22Rv1 (cell line): ENCODE measurements around the gene VMP1.

Source experiments
- H3K27ac ChIP-seq: fragments of 450-650 bp; 2 replicates; pipeline ENCODE4 v1.5.1; 2017
- CTCF ChIP-seq: fragments of 450-650 bp; IDR thresholded peaks from 2 replicates; pipeline ENCODE4 v1.5.1; 2017; ENCODE audit warnings: mild to moderate bottlenecking
- ZFX ChIP-seq: fragments of 450-650 bp; IDR thresholded peaks from 2 replicates; pipeline ENCODE4 v1.6.1; 2017; ENCODE audit warnings: antibody characterized with exemption, borderline replicate concordance

Gene VMP1

GRCh38 chr17:59766491-59766890 is 59.0 kb downstream of the VMP1 start:
- no peak for TF ChIP-seq CTCF
- no peak overlapping the region for H3K27ac ChIP-seq

- TF ChIP-seq CTCF, result no peak
- no peak for TF ChIP-seq ZFX
- no peak overlapping the region for H3K27ac ChIP-seq
These were observed 59.7 kb downstream of the VMP1 start for GRCh38 chr17:59767176-59767575.

GRCh38 chr17:59769887-59770286 is 62.4 kb downstream of the VMP1 start:
- H3K27ac ChIP-seq, result no peak overlapping the region
- TF ChIP-seq CTCF (no peak), ZFX (no peak)

- no peak for TF ChIP-seq ZFX
- TF ChIP-seq CTCF, result no peak
- H3K27ac ChIP-seq, result no peak overlapping the region
These were observed 63.6 kb downstream of the VMP1 start for GRCh38 chr17:59771093-59771492.

GRCh38 chr17:59775786-59776350 is 68.4 kb downstream of the VMP1 start:
- H3K27ac ChIP-seq, result no peak overlapping the region
- TF ChIP-seq CTCF, result no peak
- no peak for TF ChIP-seq ZFX

GRCh38 chr17:59776577-59776976 is 69.1 kb downstream of the VMP1 start:
- no peak for TF ChIP-seq ZFX
- TF ChIP-seq CTCF, result no peak
- H3K27ac ChIP-seq, result no peak overlapping the region

GRCh38 chr17:59777033-59777432 is 69.6 kb downstream of the VMP1 start:
- TF ChIP-seq CTCF, result no peak
- TF ChIP-seq ZFX, result no peak
- no peak overlapping the region for H3K27ac ChIP-seq
